Cerebellar cortex (tissue), 1 donor: ENCODE results near the gene MACROD2.
"Not testable (repeated sequence)": the region's sequence is repeated elsewhere in the genome, so short reads cannot be mapped to it uniquely, and the experiment has no call there.

Experiments used
- DNase-seq: peaks from one replicate; pipeline ENCODE4 v3.0.0-alpha.2; 2015; ENCODE audit warnings: low spot score

Gene MACROD2

DNA sequence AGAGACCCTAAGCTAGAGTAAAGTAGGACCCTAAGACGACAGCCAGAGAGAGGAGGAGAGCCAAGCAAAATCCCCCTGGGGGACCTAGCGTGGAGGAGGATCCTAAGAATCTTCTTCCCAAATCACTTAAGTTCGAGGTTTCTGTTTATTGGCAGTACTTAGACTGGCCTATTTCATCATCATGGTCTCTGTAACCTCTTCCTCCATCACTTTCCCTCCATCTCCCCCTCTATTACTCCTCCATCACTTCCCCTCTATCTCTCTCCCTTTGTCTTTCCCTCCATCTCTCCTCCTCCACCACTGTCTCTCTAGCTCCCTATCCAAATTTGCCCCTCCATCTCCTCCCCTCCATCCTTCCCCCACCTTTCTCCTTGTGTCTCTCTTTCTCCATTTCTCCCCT, 1175.7 kb downstream of the MACROD2 start:
- no peak for DNase-seq

DNA sequence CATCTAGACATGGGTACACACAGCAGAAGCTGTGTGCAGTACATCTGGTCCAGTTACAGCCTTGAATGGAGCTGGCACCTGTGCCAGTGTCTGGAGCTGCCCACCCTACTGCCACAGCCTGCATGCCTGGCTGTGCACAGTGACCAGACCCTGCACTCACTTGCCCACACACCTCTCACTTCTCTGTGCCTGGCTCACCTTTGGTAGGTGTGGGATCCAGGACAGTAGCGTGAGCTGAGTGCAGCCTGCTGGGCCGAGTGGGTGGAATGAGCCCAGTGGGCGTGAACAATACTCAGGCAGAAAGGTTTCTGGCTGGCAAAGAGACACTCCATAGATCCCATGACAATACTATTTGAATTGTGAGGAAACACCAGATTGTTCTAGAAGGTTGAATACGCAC, 1181.6 kb downstream of the MACROD2 start:
- peak; percentile 35 for DNase-seq

DNA sequence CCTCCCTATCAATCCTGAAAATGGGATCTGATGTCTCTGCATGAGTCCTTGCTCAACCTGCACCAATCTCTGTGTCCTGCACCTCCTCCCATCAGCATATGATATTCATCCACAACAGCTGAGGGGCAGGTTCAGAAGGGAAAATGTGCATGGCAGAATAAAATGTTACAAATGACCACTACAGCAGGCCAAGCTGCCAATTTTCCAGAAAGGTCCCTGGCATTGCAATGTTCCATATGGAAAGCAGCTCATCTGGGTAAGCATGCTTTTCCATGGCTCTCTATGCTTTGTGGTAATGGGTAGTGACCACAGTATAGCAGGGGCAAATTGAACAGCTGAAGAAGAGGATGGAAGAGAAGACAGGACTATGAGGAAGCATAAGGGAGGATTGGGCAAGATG, 1183.3 kb downstream of the MACROD2 start:
- DNase-seq: peak; percentile 60

DNA sequence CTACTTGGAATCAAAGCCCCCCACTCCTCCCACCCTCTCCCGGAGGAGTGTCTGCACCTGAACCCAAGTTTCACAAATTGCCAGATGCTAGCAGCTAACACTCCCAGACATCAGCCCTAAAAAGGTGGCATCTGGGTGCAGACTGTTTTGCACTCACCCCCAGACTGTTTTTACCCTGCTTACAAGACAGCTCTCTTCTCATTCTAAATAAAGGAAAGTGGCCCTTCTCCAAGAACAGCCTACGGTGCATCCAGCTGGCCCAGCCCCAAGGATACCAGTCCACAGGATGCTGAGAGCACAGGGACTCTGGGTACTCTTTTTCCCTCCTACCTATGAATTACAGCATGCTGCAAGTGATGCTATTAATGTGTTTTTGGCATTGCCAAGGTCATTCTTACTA, 1184.1 kb downstream of the MACROD2 start:
- DNase-seq: peak; percentile 98

DNA sequence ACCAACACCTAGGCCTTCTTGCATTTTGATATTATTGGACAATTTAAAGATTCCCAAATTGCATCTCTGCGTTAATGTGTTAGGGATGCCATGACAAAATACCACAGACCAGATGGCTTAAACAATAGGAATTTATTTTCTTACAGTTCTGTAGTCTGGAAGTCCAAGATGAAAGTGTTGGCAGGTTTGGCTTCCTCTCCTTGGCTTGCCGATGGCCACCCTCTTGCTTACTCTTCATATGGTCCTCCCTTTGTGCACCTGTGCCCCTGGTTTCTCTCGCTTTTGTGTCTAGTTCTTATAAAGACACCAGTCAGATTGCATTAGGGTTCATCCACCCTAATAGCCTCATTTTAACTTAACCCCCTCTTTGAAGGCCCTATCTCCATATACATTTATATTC, 1184.5 kb downstream of the MACROD2 start:
- peak; percentile 92 for DNase-seq

DNA sequence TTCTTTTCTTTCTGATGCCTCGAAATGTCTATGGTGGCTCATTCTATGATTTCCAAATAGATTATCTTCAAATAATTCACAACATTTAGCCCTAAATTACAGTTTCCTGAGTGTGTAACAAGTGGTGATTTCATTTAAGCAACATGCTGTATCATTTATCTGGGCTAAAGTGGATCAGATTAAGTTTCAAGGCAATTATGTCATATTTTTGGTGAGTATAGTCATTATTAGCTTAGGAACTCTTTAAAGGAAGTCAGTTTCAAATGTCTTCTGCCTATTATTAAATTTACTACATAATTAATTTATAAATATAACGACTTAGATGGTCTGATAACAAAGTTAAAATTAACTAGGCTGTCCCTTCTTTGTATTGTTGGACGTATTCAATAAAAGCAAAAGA, 1190.0 kb downstream of the MACROD2 start:
- no peak for DNase-seq

DNA sequence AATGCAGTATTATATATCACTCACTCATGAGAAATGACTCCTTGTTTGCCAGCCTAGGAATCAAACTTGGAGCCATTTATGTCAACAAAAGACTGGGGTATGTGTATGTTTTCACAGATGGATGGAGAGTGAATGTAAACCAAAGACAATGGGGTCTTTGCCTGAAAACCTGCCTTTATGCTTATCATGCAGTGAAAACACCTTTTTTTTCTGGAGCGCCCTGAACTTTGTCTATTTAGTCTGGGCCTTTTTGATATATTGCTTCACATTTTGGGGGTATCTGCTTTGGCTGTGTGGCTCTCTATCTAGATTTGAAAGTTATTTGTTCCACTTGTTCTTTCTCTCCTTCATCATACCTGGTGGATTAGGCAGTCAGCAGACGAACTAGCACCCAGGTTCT, 1190.6 kb downstream of the MACROD2 start:
- DNase-seq: no peak

DNA sequence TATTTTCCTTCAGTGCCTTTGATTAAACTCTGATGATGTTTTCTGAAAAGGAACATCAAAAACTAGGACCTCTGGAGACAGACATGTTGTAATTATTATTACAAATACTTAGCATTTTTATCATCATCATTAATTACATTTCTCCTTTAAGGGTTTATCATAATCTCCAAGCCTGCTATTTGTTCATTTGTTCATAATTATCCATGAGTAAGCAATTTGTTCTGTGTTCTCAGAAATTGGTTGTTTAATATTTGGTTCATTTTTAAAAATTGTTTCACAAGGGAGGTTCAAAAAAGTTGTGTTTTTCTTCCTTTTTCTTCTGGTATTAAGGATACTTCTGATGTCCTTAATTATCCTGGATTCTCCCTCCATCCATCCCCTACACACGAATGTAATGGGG, 1192.3 kb downstream of the MACROD2 start:
- no peak for DNase-seq

DNA sequence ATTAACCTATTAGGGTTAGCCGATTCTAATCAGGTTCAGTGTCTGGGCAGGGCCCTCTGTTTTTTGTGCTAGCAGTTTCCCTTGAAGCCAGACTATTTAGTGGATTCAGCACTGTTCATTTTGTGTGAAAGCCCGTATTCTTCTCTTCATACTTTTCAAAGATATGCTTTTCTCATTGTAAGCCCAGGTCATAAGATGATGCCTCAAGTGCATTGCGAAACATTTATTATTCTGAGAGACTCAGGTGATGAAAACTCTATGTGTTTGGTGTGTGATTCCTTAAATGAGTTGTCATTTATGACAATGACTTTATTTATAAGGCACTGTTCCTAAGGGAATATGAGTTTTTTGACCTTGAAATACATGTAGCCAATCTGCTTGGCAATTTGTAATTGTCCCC, 1193.1 kb downstream of the MACROD2 start:
- DNase-seq: no peak

DNA sequence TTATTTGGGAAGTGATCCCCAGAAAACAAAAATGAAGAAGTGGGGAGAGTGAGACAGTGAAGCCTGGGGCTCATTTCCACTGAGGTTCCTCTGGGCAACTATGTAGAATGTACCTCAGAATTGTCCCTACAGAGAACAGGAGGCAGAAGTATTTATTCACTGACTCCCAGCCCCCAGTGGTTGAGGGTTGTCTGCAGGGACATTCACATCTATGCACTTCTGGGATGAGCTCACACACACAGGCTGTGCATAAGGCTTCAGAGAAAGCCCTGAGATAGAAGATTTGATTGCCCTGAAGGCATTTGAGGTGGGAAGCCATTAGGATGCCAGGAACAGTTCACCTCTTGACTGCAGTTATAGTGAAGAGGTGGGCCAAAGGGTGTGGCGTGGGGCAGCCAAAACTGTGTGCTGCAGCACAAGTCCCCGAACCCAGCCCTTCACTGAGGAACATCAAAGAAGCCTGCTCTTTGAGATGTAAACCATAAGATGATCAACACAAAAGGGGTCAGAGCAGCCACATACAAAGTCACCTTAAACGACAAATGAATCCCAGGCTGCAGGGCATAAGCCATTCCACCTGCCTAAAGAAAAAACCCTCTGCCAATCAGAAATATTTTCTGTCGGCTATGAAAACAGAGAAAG, 1195.9 kb downstream of the MACROD2 start:
- no peak for DNase-seq

DNA sequence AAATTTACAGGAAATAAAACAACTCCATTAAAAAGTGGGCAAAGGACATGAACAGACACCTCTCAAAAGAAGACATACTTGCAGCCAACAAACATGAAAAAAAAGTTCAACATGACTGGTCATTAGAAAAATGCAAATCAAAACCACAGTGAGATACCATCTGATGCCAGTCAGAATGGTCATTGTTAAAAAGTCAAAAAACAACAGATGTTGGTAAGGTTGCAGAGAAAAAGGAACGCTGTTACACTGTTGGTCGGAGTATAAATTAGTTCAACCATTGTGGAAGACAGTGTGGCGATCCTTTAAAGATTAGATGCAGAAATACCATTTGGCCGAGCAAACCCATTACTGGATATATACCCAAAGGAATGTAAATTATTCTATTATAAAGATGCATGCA, 1200.1 kb downstream of the MACROD2 start:
- DNase-seq: no peak

DNA sequence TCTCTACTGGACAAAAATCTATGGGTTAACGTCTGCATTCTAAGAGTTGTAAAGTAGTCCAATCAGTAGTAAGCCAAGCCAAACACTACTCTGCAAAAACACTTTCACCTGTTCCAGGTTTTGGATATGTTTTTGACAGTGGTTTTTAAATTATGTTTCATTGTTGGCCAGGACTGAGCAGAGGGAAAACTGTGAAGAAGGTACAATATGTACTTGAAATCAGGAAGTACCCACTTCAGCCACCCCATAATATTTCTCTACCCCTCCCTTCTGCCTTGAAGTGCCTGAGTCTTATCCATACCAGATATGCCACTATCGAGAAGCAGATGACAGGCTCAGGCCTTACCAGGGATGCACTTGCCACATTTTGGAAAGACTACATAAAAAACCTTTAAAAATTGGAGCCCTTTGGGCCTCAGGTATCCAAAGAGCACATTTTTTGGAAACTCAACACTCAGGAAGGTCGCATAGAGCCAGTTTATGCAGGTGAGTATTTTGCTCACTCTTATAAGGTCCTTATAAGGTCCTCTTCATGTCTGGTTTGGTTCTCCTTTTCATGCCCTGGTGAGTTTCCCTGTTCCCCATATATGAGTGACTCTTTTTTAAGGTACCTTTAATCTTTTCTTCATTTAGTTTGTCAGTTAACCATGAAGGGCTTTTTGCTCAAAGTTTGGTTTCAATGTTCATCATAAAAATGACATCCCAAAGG, 1201.4 kb downstream of the MACROD2 start:
- no peak for DNase-seq

DNA sequence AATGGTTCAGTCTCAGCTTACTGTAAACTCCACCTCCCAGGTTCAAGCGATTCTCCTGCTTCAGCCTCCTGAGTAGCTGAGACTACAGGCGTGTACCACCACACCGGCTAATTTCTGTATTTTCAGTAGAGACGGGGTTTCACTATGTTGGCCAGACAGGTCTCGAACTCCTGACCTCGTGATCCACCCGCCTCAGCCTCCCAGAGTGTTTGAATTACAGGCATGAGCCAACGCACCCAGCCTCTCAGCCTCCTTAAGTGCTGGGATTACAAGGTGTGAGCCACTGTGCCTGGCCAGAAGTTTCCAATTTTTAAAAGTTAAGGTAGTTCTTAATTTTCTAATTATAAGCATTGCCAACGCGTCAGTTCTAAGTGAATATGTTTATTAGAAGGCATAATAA, 1202.7 kb downstream of the MACROD2 start:
- DNase-seq: not testable (repeated sequence)

DNA sequence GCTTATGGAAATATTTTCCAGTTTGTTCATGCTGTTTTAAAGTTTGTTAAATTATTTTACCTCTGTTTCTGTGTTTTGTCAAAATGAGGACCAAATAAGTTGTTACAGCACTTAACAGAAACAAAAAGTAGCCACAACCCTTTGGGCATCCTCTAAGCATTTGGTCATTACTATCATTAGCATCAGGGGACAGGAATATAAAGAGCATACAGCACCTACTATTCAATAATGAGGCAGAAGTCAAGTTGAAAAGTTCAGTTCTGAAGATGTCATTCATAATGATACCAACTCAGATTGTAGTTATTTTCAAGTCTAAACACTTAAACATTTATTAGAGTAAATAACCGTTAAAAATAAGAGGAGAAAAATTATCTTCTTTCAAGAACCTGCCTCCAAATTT, 1204.4 kb downstream of the MACROD2 start:
- DNase-seq: no peak

DNA sequence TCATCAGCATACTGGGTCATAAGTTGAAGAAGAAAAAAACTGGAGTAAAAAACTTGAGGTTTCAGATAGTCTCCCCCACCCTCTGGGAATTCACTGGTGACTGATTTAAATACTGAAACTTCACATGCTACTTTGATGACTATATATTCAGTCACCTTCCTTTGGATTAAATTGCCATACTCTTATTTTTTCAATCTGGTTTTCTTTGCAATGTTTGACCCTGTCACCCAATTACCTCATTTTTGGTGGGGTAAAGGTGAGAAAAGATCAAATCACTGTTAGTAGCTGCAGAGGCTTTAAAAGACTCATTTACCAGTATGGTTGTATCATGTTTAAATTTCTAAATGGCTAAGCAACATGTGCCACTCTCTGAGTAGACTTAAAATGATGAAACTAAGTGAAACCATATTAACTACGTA, 1204.8 kb downstream of the MACROD2 start:
- no peak for DNase-seq

DNA sequence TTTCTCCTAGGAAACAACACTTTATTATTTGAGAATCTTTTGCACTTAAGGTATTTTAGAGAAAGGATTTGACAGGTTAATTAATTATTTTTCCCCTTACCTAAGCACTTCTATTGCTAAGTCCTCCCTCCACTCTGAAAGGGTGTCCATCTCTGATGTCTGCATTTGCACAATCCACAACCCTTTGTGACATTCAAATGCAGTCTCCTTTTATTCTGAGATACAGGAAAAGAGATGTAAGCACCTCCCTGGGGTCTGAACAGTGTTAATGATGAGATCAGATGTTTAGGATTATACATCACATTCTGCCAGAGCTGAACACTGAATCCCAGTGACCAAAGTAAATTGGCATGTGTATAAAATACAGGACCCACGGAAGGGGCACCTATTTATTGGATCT, 1206.3 kb downstream of the MACROD2 start:
- no peak for DNase-seq

DNA sequence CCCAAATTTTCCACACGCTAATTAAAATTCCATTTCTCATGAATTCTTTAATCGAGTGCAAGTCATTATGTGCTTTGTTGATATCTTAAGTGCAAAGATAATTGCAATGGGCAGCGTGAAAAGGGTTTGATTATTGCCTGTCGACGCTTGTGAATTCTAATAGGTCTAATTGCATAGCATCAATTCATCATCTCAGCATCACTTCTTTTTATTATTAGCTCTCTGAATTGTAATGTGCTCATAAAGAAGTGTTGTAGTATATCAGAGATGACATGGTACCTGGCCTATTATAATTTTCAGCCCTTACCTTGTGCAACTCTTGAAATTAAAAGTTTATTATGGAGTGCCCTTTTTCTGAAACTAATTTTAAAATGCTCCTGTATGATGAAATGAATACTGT, 1208.9 kb downstream of the MACROD2 start:
- no peak for DNase-seq

DNA sequence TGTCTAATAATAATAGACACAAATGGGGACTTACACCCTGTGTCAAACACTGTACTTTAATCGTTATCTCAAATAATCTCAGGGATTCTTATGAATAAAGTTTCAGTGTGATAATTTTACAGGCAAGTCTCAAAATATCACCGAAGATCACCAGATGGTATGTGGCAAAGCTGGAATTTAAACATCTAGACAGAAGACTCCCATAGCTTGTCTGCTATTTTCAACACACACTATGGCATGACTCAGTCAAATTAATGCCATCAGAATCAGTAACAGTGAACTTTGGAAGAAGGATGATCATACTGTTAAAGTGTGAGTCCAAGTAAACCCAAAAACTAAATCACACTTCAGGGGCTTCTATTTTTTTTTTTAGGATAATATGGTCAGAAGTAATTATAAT, 1209.7 kb downstream of the MACROD2 start:
- no peak for DNase-seq

DNA sequence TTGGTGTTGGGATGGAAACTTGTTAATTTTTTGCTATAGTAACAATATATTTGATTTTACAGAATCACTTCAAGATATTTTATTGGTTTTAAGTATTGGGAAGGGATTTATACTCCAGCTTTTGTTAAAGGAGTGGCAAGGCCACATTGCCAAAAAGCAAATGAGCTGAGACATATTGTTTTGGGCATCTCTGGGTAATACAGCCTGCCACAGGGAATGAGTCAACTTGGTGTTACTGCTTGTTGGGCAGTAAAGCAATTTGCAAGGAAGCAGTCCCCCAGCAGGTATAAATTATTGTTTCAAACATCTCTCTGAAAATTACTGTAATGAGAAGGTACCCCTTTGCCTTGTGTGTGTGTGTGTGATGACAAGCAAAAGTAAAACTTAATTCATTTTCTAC, 1210.4 kb downstream of the MACROD2 start:
- DNase-seq: no peak

DNA sequence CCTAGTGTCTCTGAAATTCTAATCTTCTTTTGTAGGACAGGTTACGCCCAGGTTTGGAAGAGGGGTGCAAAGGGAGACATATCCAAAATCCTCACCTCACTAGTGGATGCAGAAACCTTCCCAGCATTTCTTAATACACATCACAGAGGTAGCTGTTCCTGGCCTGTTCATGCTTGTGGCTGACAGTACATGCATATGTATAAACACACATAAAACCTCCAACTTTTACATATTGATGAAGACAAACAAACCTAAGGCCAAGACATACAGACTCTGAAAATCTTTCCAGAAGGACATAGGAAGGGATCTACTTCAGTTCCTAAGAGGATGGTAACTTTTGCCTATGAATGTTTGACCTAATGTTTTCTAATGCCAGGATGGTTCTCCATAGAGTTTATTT, 1214.2 kb downstream of the MACROD2 start:
- DNase-seq: no peak

DNA sequence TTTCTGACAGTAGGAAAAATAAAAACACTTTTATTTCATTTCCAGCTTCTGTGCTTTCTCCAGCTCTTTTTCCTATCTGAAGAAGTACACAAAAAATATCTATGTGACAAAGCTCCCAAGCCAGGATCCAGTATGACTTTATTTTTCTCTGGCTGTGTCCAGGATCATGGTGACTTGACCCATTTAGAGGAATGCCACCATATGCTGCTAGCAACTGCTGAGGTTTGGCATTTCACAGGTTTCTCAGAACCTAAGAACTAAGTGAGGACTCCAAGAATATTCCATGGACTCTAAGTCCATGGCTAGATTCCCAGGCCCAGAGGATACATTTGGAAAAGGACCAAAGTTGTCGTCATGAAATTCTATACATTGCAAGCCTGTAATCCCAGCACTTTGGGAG, 1218.7 kb downstream of the MACROD2 start:
- peak; percentile 95 for DNase-seq

DNA sequence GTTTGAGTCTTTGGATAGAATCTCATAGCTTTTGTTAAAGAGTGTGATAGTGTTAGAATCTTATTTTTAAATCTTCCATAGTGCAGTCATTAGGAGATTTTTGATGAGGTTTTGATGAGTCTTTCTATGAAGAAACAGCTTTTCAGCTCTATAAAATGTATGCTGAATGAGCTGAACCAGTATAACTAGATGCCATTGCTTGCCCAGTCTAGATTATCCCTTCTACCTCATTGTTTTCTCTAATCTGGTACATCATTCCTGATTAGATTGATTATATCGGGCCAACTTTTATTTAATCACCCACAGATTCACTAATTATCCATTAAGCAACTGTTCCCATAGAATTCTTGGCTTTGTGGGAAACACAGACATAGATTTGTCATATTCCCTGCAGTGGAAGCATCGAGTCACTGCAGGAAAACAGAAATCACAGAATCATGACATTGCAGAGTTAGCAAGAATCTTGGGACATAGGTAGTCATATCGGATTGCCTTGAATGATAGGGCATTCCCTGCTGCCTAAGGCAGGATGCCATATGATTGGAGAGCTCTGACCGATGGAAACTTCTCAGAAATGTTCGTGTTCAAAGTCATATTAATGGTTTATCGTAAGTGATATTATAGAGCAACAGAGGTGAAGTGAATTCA, 1224.8 kb downstream of the MACROD2 start:
- no peak for DNase-seq

DNA sequence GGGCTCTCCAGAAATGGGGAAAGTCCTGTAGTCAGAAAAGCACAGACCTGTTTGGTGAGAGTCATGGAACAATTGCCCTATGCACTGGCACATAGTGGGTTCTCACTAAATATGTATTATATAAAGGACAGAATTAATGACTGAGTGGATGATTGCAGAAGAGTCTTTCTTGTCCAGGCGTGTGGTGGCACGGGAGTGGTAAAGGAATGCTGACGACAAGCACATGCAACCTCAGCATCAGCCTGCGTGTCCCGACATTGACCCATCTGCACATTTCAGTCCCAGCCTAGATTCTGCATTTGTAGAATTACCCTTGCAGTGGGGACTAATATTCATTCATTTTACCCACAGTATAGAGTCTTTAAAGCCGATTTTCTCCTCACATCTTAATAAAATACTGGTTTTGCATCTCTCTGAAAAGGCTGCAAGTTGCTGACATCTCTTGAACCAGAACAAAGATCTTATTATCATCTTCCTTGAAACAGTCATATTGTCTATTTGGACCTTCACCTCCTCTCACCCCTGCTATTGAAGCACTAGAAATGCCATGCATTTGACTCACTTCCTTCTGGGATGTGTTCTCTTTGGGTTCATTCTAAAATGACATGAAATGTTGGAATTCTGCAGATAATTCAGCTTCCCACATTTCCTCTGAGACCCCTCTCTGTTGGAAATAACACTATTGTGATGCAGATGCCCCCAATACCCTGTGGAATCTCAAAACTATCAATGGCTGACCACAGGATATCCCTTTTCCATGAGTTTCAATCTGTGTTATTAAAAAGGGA, 1225.7 kb downstream of the MACROD2 start:
- no peak for DNase-seq
